HG03558 (cell line): ENCODE data around the gene EEF2K.
"Not testable (repeated sequence)": the region's sequence is repeated elsewhere in the genome, so short reads cannot be mapped to it uniquely, and the experiment has no call there.

ENCODE experiments used
- ATAC-seq: cut with Tn5 transposase; IDR thresholded peaks from one replicate; pipeline ENCODE4 v1.9.1; 2021; ENCODE audit warnings: moderate number of reproducible peaks; ENCODE audit not compliant: unreplicated experiment; ENCODE audit errors: extremely low read depth

Gene EEF2K

DNA sequence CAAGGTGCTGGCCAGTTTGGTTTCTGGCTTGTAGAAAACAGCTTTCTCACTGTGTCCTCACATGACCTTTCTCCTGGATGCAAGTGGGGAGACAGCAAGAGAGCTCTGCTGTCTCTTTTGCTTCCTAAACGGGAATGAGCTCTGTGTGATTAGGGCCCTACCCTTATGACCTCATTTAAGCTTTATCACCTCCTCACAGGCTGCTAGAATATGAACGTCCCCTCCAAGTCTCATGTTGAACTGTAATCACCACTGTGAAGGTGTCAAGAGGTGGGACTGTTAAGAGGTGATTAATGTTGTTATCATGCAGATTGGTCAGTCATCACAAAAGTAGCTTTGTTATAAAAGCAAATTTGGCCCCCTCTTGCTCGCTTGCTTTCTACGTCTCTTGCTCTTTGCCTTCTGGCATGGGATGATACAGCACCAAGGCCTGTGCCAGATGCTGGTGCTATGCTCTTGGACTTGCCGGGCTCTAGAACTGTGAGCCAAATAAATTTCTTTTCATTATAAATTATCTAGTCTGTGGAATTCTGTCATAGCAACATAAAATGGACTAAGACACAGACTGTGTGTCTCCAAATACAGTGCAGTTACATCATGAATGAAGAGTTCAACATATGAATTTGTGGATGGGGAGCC, 76.3 kb downstream of the EEF2K start:
- ATAC-seq: no peak

DNA sequence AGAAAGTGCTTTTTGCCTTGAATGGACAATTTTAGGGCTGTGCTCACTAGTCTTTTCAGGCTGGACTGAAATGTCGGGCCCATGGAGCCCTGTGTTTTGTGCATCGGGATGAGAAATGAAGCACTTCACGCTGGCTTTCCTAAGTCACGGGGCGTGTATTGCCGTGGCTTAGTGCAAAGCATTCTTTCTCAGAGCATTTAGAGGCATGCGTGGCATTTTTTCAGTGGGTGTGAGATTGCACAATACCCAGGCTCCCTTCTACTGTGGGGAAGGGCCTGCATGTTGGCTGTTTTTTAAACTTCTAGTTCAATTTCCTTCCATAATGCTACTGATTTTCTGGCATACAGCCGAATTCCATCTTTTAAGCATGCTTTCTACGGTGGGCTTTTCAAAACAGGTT, 78.6 kb downstream of the EEF2K start:
- ATAC-seq: no peak

DNA sequence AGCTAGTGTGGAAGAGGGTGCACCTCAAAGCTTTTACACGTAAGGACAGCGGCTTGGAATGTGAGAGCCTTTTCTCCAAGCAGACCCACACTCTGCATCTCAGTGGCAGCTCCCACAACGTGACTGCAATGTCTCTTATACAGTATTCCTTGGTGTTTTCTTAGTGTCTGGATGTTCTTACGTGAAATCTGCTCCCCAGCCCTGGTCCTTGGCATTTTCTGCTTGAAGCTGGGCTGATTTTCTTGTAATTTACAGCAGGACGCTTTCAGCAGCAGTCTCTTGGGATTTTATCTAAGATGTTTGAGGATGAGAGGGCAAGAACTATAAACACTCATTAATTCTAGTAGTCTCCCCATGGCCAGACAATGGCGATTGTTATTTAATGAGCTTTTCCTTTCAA, 79.0 kb downstream of the EEF2K start:
- no peak for ATAC-seq

DNA sequence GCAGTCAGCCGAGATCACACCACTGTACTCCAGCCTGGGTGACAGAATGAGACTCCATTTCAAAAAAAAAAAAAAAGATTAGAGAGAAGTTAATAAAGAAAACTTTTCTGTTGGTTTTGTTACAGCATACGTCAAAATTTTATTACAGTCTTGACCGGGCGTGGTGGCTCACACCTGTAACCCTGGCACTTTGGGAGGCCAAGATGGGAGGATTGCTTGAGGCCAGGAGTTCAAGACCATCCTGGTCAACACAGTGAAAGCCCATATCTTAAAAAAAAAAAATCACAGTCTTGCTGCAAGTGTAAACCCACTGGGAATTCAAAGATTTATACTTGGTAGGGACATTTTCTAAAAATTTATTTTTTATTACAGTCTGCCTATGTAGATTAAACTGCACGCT, 84.9 kb downstream of the EEF2K start:
- no peak for ATAC-seq

DNA sequence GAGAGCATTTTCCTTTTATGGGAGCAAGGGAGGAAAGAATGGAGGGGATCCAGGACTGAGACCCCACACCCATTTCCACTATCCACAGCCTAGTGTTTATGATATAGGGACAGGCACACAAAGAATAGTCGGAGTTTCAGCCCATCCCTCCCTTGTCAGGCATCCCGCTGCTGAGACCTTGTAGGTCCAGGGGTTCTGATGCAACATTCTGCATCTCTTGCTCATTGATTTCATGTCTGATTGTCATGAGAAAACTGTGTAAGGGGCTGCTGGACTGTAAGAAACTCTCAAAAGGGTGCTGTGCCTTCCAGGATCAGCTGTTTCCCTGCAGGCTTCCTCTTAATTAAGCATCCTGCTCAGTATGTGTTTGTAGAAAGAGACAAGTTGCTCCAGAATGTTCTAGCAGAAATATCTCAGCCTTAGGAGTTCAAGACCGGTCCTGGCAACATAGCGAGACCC, 85.8 kb downstream of the EEF2K start:
- no peak for ATAC-seq

DNA sequence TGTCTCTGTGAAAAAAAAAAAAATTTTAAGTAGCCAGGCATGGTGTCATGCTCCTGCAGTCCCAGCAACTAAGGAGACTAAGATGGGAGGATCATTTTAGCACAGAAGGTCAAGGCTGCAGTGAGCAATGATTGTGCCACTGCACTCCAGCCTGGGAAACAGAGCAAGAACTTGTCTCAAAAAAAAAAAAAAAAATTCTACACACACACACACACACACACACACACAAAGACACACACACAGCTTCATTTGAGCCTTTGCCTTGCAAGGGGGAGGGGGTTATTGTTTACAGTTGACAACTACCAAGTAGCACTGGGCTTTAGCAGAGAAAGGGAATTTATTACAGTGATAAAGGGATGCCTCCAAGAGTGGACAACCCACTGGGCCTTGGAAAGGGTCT, 86.2 kb downstream of the EEF2K start:
- no peak for ATAC-seq

DNA sequence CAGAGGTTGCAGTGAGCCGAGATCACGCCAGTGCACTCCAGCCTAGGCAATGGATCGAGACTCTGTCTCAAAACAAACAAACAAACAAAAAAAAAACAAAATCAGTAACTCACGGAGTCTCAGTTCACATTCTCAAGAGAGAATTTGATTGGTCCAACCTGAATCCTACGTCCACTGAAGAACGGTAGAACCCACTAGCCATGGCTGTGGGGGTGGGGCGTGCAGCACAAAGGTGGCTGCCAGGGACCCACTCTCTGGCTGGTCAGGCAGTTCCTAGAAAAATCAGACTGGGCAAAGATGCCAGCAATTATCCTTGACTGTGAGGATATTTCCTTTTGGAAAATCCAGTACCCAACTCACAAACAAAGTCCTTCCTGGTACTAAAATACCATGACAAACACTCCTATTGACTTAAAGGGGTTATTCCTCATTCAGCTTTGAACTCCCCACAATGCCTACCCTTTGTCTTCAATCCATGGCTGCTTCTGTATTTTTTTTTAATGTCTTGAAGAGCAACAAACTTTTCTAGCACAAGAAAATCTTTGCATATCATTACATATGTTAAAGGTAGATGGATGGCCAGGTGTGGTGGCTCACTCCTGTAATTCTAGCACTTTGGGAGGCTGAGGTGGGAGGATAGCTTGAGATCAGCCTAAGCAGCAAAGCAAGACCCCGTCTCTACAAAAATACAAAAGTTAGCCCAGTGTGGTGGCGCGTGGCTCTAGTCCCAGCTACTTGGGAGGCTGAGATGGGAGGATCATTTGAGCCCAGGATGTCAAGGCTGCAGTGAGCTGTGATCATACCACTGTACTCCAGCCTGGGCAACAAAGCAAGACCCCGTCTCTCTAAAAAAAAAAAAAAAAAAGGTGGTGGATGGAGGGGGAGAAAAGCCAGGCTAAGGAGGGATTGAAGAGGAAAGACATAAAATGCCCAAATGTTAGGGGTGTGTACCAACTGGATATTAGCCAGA, 87.3 kb downstream of the EEF2K start:
- no peak for ATAC-seq

DNA sequence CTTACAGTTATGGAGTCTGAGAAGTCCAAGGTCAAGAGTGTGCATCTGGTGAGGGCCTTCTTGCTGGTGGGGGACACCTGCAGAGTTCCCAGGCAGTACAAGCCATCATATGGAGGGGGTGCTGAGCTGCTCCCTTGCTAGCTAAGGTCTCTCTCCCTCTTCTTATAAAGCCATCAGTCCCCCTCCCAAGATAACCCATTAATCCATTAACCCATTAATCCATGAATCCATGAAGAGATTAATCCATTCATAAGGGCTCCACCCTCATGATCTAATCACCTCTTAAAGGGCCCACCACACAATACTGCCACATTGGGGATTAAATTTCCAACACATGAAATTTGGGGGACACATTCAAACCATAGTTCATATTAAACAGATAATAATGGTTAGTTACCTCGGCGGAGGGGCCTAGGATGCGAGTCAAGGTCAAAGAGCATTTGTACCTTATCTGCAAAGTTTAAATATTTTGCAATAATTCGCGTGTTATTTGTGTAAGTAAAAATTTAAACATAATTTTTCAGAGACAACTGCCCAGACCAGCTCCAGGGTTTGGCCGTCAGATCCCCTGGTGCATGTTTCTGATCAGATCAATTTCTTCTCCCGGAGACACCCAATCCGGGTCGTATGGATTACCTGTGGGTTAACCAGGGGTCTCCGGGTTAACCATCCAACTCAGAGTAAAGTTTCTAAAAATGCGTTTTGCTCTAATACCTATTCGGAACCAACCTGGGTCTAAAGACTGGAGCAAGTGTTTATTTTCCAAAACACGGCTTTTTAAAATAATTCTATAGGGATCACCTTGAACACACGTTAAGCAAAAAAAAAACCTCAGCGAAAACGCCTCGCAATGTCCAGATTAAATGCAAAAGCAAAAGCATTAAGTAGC, 90.4 kb downstream of the EEF2K start:
- no peak for ATAC-seq

DNA sequence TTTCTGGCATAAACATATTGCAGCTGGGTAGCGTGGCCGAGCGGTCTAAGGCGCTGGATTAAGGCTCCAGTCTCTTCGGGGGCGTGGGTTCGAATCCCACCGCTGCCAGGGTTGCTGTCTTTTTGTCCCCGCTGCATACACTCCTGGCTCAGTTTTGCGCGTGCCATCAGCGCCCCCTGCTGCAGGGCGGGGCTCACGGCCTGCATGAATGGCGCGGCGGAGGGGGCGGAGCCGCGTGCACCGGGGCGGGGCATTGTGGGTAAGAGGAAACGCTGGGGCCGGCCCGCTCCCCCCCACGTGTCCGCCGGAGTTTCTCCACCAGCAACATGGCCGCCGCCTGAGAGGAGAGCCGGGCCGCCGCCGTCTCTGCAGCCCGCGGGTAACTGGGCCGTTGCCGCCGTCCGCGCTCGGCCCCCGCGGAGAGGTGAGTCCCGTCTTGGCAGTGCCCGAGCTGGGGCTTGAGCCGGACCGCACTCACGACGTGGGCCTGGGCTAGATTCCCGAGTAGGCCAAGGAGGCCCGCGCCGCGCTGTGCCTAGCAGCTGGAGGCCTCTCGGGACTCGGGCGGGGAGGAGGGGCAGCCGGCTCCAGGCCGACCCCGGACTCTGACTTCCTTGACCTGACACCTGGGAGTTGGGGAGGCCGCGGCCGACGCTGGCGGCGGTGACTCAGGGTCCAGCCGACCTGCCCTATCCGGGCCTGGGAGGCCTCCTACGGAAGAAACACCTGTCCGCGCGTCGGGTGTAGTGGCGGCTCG, 91.2 kb downstream of the EEF2K start, which contains the start of gene POLR3E:
Gene POLR3E, plus strand, starts transcription at position 296 of the 757 bp plus-strand sequence. CDS start 5,560 bp downstream, outside the sequence.
- peak; percentile 48 for ATAC-seq

DNA sequence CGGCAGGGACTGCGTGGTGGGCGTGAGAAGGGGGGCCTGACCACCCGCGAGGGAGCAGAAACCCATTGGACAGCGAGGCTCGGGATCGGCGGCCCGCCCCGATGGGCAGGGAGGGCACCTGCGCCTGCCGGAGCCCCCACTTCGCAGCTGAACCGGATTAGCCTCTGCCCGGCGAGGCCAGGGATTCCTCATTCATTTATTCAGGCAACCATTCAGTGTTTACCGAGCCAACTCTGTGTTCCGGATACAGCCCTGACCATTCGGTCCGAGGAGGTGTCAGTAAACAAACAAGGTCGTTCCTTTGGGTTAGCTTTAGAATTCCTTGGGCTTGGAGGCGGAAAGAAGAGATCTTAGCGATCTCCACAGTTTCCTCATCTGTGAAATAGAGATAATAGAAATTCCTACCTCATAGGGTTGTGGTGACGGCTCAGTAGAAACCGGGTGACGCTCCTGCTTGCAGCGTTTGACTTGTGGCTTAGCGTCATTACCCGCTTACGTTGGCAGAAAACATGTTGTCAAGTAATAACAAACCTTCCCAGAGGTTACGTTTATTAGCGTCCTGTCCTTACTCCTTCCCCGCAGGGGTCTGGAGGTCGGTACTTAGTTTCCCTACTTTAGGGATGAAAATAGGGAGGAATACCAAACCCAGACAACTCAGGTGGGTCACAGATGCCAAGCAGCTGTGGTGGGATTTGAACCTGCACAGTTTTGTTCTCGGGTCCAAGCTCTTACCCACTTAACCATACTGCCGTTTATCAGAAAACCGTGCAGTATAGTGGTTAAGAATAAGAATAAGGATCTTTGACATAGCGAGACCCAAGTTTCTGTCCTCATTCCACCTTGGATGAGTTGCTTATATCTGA, 92.0 kb downstream of the EEF2K start:
- ATAC-seq: peak; percentile 30

DNA sequence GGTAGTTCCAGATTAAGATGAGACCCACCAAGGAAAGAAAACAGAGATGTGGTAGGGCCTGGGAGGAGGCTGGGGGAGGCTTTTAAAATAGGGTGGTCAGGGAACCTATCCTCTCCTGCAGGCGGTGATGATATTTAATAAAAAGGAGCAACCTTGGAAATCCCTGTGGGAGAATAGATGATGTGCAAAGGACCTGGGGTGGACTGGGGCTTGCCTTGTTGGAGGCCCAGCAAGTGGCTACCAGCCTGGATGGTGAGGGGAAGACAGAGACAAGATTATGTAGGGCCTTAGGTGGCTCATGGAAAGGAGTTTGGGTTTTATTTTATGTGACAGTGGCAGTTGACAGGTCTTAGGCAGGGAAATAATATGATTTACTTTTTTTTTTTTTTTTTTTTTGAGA, 93.0 kb downstream of the EEF2K start:
- no peak for ATAC-seq

DNA sequence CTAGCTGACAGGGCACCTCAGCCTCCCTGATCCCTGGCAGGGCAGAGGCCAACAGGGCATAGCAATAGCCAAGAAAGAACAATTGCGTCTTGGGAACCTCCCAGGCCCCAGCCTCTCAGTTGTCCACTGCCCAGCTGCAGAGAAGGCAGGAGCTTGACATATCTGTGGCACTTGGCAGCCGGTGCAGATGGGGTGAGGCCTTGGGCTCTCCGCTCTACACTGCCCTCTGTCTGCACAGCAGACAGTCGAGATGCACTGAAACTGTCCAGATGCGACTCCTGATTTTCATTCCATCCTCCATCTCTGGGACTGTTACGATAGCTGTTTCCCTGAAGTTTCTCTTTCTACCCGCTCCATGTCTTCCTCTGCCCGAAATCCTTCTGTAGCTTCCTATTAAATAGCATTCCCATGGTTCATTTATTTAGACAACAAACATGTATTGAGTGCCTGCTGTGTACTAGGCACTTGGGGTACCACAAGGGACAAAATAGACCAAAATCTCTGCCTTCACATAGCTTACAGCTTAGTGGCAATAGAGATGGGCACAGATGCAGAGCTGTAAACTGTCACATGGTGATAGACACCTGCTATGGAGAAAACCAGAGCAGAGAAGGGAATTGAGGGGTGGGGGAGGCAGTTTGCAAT, 94.5 kb downstream of the EEF2K start:
- ATAC-seq: no peak

DNA sequence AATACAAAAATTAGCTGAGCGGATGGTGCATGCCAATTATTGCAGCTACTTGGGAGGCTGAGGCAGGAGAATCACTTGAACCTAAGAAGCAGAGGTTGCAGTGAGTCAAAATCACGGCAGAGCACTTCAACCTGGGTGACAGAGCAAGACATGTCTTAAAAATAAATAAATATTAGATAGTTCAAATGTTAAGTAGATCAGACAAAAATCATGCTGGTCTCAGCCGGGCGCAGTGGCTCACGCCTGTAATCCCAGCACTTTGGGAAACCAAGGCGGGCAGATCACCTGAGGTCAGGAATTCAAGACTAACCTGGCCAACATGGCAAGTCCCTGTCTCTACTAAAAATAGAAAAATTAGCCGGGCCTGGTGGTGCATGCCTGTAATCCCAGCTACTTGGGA, 95.3 kb downstream of the EEF2K start:
- not testable (repeated sequence) for ATAC-seq

DNA sequence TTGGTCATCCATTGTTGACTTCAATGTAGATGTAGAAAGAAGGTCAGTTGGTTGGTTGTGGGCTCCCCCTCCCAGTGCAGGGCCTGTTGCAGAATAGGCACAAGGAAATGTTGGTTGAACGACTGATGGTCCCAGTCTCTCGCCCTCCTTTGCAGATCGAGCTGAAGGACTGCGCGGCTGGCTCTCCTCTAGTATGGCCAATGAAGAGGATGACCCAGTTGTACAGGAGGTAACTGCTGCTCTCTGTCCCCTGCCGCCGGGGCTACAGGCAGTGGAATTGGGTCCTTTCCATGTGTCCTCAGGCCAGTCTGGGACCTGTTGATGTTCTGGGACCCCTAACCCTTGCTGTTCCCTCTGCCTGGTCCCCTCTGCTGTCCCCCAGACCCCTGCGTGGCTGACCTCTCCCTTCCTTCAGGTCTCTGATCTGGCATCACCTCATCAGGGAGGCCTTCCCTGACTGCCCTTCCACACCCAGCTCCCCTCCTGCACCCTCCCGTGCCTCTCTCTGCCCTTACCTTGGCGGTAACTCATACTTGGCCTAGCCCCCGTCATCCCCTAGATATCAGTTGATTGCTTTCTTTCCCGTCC, 96.8 kb downstream of the EEF2K start:
- no peak for ATAC-seq

DNA sequence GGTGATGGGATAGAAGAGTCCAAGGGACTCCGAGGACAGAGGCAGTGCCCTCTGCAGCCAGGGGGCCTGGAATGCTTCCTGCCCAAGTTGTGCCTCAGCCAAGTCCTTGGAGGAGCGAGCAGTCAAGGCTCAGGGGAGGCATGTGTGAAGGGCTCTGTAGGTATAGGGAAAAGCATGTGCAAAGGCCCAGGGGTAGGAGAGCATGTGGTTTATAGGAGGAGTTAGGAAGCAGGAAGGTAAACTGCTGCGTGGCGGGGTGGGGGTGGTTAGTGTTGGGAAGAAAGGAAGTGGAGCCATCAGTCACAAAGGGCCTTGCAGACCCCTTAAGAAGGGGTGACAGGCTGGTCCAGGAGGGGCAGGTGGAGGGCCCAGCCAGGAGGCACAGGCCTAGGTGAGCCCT, 98.3 kb downstream of the EEF2K start:
- no peak for ATAC-seq

DNA sequence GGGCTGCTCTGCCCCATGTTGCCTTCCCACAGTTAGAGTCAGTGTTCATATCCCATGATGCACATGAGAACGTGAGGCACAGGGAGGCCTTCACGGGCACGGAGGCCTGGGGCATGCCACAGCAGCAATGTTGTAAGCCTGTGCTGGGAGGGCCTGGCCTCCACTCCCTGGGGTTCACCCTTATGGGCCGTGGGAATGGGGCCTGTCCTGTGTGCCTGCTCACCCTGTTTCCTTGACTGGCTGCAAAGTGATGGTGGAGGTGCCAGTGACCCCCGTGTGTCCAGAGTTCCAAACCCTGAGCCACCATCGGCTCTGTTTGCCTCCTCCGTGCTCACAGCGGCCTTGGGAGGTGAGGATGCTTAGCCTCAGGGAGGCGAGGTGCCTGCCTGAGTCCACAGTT, 100.7 kb downstream of the EEF2K start:
- ATAC-seq: no peak

DNA sequence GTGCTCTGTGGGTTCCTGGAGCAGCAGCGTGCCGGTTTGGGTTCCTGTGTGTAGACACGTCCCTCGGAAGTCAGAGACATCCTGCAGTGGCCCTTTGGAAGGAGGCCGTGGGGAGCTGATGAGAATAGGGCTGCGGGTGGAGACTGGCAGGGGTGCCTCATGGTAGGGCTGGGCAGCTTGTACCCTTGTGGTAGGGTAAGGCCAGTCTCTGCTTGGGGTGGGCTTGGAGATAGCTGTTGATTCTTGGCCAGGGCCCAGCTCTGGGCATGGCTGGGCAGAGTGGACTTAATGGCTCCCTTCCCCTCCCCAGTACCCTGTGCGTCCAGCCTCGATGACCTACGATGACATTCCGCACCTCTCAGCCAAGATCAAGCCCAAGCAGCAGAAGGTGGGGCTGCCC, 101.8 kb downstream of the EEF2K start:
- ATAC-seq: no peak
